Activated CD8-positive, alpha-beta T cell treated with anti-CD3 and anti-CD28 coated beads for 36 hours (primary cell): Measurements from ENCODE around the gene PPP1R16B. TPM values are rescaled to one million over a fixed set of nuclear protein-coding genes. Genes with fewer than 3 reads are reported as not detected.
A peak's percentile ranks its signal among the peaks of the same experiment; 100 is the strongest.

Source experiments
- ATAC-seq: fragments of 200-7000 bp; cut with Tn5 transposase; one replicate; pipeline ENCODE4 v1.10.0; 2021; ENCODE audit warnings: mild to moderate bottlenecking, moderate library complexity
- CTCF ChIA-PET: fragments of 350-600 bp; sonication (Branson Sonifier 250); formaldehyde crosslinking; loops from one replicate; lab custom pipeline; 2021; ENCODE audit warnings: antibody characterized with exemption; lab: Charles Lee
- POLR2A ChIA-PET: fragments of 350-600 bp; sonication (Branson Sonifier 250); formaldehyde crosslinking; loops from one replicate; lab custom pipeline; 2021; ENCODE audit warnings: antibody characterized with exemption; lab: Charles Lee
- DNase-seq: peaks from one replicate; pipeline ENCODE4 v3.0.0-alpha.2; 2020
- H3K27ac Mint-ChIP-seq: one replicate; pipeline ENCODE4 v1.8.0; 2021; ENCODE audit warnings: mild to moderate bottlenecking, mixed read lengths
- H3K27me3 Mint-ChIP-seq: one replicate; pipeline ENCODE4 v1.8.0; 2021; ENCODE audit warnings: mixed read lengths
- H3K36me3 Mint-ChIP-seq: one replicate; pipeline ENCODE4 v1.8.0; 2021; ENCODE audit warnings: low read depth, mixed read lengths
- H3K4me1 Mint-ChIP-seq: one replicate; pipeline ENCODE4 v1.8.0; 2021; ENCODE audit warnings: low read depth, mixed read lengths
- H3K4me3 Mint-ChIP-seq: one replicate; pipeline ENCODE4 v1.8.0; 2021; ENCODE audit warnings: mild to moderate bottlenecking, moderate library complexity, mixed read lengths
- H3K9me3 Mint-ChIP-seq: one replicate; pipeline ENCODE4 v1.8.0; 2021; ENCODE audit warnings: mixed read lengths
- intact Hi-C: fragments of 100-400 bp; cut with micrococcal nuclease; formaldehyde crosslinking; loops from one replicate; pipeline ENCODE4 v1.10.0; 2022
- total RNA-seq, 2 experiments: library from RNA; stranded (reverse); gene quantifications; one replicate each; pipeline ENCODE4 v1.2.3, GENCODE V29; 2021
- TF ChIP-seq, protein P1 (sequence below): fragments of 200-600 bp; IDR thresholded peaks from one replicate; pipeline ENCODE4 v1.8.0; 2022; ENCODE audit warnings: antibody characterized with exemption, mild to moderate bottlenecking

Gene PPP1R16B
- total RNA-seq, 2 experiments from 2014 or later: 74.9 to 81.4 TPM

DNA sequence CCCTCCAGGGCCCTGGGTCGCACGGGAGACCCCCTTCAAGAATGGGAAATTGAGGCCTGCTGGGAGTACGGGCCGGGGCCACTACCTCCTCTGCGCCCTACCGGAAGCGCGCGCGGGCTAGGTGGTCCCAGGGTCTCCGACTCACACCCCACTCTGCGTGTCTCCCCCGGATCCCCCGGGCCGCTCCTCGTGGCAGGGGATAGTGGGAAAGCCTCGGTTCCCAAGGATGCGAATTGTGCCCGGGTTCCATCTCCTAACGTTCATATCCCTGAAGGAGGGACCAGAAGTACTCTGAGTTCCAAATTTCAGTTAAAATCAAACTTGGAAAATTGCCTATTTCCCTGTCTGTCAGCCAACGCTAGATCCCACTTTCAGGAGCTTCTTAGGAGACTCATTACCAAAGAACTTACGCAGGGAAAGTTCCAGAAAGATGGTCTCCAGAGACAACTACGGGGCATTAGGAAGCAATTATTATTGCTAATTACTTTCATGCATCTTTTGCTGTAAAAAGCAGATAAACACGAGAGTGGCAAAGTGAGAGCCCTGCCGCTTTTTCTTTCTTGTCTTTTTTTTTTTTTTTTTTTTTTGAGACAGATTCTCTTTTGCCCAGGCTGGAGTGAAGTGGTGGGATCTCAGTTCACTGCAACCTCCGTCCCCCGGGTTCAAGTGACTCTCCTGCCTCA is 121.6 kb downstream of the PPP1R16B start:
- DNase-seq (no peak), ATAC-seq (no peak)
- intact Hi-C loops: no loop called here
- Mint-ChIP-seq H3K27ac (no peak overlapping the region), H3K9me3 (no peaks in the 10 kb centered on the region), H3K4me3 (peak overlapping the region; percentile 82), H3K27me3 (no peaks in the 10 kb centered on the region), H3K4me1 (peaks cover 22% of the 10 kb centered on the region), H3K36me3 (peaks cover 13% of the 10 kb centered on the region)
- ChIA-PET POLR2A (interaction anchor here (0.6 to 2.5 kb wide), 14 partner anchors 10 to 178 kb away, joined by 3 to 20 read pairs (median 4); partner anchors contain the start of genes ACTR5, DHX35 and PPP1R16B), CTCF (interaction anchor here (0.7 to 5.0 kb wide), 16 partner anchors 9 to 180 kb away, joined by 3 to 73 read pairs (median 4); partner anchors contain the start of gene DHX35)
- TF ChIP-seq, protein P1, sequence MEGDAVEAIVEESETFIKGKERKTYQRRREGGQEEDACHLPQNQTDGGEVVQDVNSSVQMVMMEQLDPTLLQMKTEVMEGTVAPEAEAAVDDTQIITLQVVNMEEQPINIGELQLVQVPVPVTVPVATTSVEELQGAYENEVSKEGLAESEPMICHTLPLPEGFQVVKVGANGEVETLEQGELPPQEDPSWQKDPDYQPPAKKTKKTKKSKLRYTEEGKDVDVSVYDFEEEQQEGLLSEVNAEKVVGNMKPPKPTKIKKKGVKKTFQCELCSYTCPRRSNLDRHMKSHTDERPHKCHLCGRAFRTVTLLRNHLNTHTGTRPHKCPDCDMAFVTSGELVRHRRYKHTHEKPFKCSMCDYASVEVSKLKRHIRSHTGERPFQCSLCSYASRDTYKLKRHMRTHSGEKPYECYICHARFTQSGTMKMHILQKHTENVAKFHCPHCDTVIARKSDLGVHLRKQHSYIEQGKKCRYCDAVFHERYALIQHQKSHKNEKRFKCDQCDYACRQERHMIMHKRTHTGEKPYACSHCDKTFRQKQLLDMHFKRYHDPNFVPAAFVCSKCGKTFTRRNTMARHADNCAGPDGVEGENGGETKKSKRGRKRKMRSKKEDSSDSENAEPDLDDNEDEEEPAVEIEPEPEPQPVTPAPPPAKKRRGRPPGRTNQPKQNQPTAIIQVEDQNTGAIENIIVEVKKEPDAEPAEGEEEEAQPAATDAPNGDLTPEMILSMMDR: no peak

DNA sequence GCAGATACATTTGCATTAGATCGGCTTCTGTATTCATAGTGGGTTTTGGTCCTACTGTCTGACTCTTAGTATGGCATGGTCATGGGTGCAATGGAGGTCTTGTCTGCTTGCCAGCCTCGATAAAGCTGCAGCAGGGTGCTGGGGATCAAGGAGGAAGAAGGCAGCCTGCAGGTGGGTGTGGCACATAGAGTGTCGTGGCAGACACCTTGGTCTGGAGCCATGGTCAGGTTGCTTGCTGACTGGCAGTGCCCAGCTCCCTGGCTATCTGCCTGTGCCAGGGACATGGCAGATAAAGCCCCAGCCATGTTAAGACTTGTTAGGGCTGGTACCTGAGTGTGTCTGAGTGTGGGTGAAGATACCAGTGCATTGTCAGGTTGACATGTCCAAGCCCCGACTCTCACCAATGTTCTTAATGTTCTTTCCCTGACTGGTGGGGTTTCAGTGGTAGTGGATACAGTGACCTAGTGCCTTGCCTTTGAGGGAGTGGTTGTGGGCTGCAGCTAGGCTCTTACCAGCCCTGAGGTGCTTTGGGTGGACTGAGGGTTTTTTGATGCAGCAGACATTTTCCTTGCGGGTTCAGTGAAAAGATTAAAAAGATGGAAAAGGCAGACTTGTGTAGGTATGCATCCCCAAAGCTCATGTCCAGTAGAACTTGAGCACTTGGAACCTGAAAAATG is 122.5 kb downstream of the PPP1R16B start:
- Mint-ChIP-seq H3K36me3 (peaks cover 13% of the 10 kb centered on the region), H3K9me3 (no peaks in the 10 kb centered on the region), H3K4me3 (peak overlapping the region; percentile 82), H3K27me3 (no peaks in the 10 kb centered on the region), H3K27ac (no peak overlapping the region), H3K4me1 (peaks cover 22% of the 10 kb centered on the region)
- TF ChIP-seq, protein P1: no peak
- ATAC-seq (no peak), DNase-seq (no peak)
- intact Hi-C loops: no loop called here
- ChIA-PET POLR2A (interaction anchor here (0.9 to 2.1 kb wide), 4 partner anchors 9 to 121 kb away, joined by 3 to 16 read pairs (median 4); partner anchors contain the start of gene DHX35), CTCF (interaction anchor here (1.4 to 5.0 kb wide), 2 partner anchors 35 to 122 kb away, joined by 3 to 73 read pairs; no protein-coding TSS in a partner anchor)

DNA sequence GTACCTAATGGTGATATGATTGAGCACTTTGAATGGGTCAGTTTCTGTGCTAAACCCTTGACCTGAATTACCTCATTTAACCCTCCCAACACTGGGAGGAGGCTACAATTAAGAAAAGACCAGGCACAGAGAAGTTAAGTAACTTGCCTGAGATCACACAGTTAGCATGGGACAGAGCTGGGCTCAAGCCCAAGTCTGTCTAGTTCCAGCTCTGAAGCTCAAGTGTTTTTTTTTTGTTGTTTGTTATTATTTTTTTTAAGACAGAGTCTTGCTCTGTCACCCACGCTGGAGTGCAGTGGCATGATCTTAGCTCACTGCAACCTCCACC is 124.7 kb downstream of the PPP1R16B start:
- ChIA-PET CTCF (interaction anchor here (1.1 to 5.0 kb wide), 6 partner anchors 31 to 202 kb away, joined by 3 to 73 read pairs (median 4); no protein-coding TSS in a partner anchor), POLR2A (interaction anchor here (0.7 to 1.3 kb wide), 2 partner anchors 11 to 99 kb away, joined by 3 read pairs; no protein-coding TSS in a partner anchor)
- Mint-ChIP-seq H3K36me3 (peaks cover 13% of the 10 kb centered on the region), H3K4me3 (no peak overlapping the region), H3K4me1 (peaks cover 22% of the 10 kb centered on the region), H3K27me3 (no peaks in the 10 kb centered on the region), H3K9me3 (no peaks in the 10 kb centered on the region), H3K27ac (no peak overlapping the region)
- no peak for ATAC-seq
- TF ChIP-seq, protein P1: no peak
- intact Hi-C loops: no loop called here
- DNase-seq: no peak

DNA sequence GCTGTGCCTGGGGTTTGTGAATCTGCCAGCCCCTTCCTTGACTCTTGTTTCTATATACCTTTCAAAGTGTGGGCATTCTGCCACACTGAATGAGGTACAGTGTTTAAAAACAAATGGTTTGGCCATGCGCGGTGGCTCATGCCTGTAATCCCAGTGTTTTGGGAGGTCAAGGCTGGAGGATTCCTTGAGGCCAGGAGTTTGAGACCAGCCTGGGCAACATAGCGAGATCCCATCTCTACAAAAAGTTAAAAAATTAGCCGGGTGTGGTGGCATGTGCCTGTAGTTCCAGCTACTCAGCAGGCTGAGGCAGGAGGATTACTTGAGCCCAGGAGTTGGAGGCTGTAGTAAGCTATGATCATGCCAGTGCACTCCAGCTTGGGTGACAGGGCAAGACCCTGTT is 126.5 kb downstream of the PPP1R16B start:
- intact Hi-C loops: no loop called here
- Mint-ChIP-seq H3K4me1 (peaks cover 19% of the 10 kb centered on the region), H3K27me3 (no peaks in the 10 kb centered on the region), H3K4me3 (no peak overlapping the region), H3K27ac (no peak overlapping the region), H3K9me3 (no peaks in the 10 kb centered on the region), H3K36me3 (peaks cover 13% of the 10 kb centered on the region)
- TF ChIP-seq, protein P1: no peak
- POLR2A ChIA-PET: interaction anchor here (0.9 to 1.3 kb wide), 5 partner anchors 10 to 118 kb away, joined by 3 read pairs; no protein-coding TSS in a partner anchor
- no peak for DNase-seq
- no peak for ATAC-seq
- CTCF ChIA-PET: interaction anchor here (0.9 to 2.0 kb wide), 2 partner anchors 117 to 119 kb away, joined by 3 to 6 read pairs; no protein-coding TSS in a partner anchor
